Esophagus (tissue), 2 donors: Measurements from ENCODE around the gene AK8. TPM values are rescaled to one million over a fixed set of nuclear protein-coding genes. Genes with fewer than 3 reads are reported as not detected.

Source experiments
- H3K27ac ChIP-seq, 2 donors: one replicate each; pipeline ENCODE4 v1.5.1; 2013; ENCODE audit warnings: low read depth in 2 of 2, mild to moderate bottlenecking in 2 of 2, inconsistent platforms in 1 of 2, low read length in 1 of 2, moderate library complexity in 1 of 2
- H3K27me3 ChIP-seq, 2 donors: one replicate each; pipeline ENCODE4 v1.6.1; 2013; ENCODE audit warnings: low read length in 2 of 2, control low read depth in 1 of 2, mild to moderate bottlenecking in 1 of 2; ENCODE audit not compliant: insufficient read depth in 2 of 2, control insufficient read depth in 1 of 2
- H3K36me3 ChIP-seq, 2 donors: one replicate each; pipeline ENCODE4 v1.6.1; 2013; ENCODE audit warnings: low read length in 1 of 2; ENCODE audit not compliant: control insufficient read depth in 2 of 2, insufficient read depth in 2 of 2
- H3K4me1 ChIP-seq, 2 donors: one replicate each; pipeline ENCODE4 v1.6.1; 2013; ENCODE audit warnings: low read length in 1 of 2; ENCODE audit not compliant: control insufficient read depth in 2 of 2, insufficient read depth in 2 of 2
- H3K4me3 ChIP-seq, 2 donors: one replicate each; pipeline ENCODE4 v1.5.1; 2013; ENCODE audit warnings: low read length in 2 of 2, mild to moderate bottlenecking in 2 of 2, low read depth in 1 of 2, moderate library complexity in 1 of 2
- H3K9me3 ChIP-seq, 2 donors: one replicate each; pipeline ENCODE4 v1.6.1; 2013; ENCODE audit warnings: mild to moderate bottlenecking in 2 of 2, low read depth in 1 of 2, low read length in 1 of 2, moderate library complexity in 1 of 2; ENCODE audit not compliant: control insufficient read depth in 2 of 2, insufficient read depth in 1 of 2
- WGBS, 2 donors: extraction: QIAGEN DNeasy Blood & Tissue Kit; methylation state at CpG; one replicate each; pipeline ENCODE4 v1.1.7; 2013; 5-methylcytosine and 5-hydroxymethylcytosine counted together
- polyA plus RNA-seq, 2 donors: library from polyadenylated mRNA; stranded (reverse); fragments of 200-250 nt; gene quantifications; one replicate each; pipeline ENCODE4 v1.2.3, GENCODE V29; 2013
- donor health status: healthy with polysubstance abuse.
- donor health status: Bipolar disorder and iron deficiency.

Gene AK8
- polyA plus RNA-seq, 2 donors = 0.39 to 0.58 TPM

DNA sequence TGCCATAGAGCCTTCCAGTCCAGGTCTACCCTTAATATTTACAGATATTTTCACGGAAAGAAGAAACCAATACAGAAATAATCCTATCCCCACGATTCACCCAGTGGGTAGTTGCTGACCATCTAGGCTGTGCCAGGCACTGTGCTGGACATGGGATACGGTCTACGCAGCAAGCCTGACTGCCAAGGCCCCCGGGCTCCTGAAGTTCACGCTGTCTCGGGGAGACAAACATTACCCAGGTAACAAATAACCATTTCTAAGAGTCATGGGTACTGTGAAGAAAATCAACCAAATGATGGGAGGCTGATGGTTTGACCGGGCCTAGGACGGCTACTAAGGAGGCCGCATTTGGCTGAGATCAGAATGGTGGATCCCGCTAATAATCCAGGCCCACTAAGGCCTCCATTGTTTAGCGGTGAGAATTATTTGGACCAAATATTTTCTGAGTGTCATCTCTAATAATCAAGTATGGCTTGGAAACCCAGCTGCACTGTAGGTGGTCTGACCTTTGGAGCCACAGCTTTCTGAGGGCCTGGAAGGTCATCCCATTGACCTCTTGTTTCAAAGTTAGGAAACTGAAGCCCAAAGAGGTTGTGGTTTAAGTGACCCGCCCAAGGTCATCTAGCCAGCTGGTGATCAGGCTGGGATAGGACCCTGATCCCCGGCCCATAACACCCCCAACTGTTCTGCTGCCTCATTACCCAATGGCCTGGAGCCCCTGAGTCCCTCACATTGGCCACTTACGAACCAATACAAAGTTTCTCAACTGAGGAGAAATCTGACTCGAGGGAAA is 82.4 kb downstream of the AK8 start:
- Histone ChIP-seq H3K4me3 (no peak overlapping the region), H3K9me3 (no peaks in the 10 kb centered on the region), H3K27ac (no peak overlapping the region), H3K36me3 (no peaks in the 10 kb centered on the region), H3K4me1 (peaks cover 0 to 4% of the 10 kb centered on the region in 2 donors), H3K27me3 (no peaks in the 10 kb centered on the region)
- 87 to 88% methylated on average over 16 of the region's 16 CpGs for WGBS, 2 donors

DNA sequence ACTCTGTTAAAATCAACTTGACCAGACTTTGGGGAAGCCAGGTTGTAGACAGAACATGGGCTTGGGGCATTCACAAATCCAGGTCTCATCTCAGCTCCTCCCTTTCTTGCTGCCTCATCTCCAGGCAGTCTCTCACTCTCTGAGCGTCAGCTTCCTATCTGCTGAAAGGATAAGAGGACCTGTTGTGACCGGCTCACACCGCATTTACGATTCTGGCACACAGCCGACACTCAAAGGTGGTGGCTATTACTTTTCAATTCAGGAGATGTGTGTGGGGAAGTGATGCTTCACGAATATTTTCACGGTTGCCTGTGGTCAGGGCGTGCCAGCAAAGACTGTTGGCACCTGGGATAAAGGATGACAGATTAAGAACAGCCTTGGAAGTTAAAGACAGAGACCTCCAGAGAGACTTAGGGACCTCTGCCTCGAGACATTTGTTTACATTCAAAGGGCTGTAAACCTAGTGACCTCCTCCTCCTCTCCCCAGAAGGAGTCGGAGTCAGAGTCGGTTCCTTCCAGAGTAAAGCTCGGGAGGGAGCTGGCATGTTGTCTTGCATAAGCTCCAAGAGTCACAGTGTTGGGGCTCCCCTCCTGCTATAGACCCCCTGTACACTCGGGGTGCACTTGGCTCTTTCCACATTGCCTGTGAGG is 83.2 kb downstream of the AK8 start:
- H3K27me3 ChIP-seq = no peaks in the 10 kb centered on the region
- peaks cover 0 to 4% of the 10 kb centered on the region in 2 donors for H3K4me1 ChIP-seq
- H3K27ac ChIP-seq = no peak overlapping the region
- no peaks in the 10 kb centered on the region for H3K36me3 ChIP-seq
- H3K9me3 ChIP-seq = no peaks in the 10 kb centered on the region
- WGBS, 2 donors = 21 to 22% methylated on average over 13 of the region's 13 CpGs
- H3K4me3 ChIP-seq = no peak overlapping the region

DNA sequence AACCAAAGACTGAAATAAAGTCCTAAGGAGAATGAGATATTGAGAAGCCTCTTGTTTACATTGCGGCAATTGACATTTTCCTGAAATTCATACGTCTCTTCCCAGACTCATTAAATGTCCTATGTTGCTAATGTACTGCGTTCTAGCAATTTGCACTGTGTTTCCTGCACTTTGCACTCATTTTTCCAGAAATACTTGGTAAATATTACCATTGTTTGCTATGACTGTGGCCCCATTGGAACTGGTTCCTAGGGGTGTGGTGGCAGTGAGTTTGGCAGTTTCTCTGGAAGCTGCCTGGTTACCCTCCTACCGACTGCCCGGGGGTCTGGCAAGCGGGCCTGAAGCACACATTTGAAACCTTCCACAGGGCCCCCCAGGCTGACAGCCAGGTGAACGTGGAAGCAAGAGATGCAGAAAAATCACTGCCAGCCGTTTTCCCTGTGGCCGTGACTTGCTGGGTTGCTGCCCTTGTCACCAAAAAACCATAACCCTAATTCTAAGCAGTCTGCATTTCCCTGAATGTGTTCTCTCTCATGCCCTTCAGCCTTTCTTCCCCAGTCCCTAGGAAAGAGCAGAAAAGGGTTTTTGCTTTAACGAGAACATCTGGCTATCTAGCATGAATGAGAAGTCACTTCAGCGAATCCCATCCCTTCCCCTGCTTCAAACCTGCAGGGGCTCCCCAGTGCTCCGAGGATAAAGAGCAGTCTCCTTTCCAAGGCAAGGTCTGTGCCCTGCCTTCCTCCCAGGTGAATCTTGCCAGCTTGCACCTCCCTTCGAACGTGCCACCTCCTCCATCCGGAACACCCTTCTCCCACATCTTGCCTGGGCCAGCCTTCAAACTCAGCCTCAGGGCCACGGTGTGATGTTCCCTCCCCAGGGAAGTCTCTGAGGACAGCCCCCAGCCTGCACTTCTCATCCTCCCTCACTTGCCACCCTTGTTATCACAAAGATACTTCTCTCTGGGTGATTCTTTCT is 84.2 kb downstream of the AK8 start:
- no peak overlapping the region for H3K4me3 ChIP-seq
- no peaks in the 10 kb centered on the region for H3K27me3 ChIP-seq
- 45 to 52% methylated on average over 16 of the region's 16 CpGs for WGBS, 2 donors
- no peaks in the 10 kb centered on the region for H3K36me3 ChIP-seq
- H3K27ac ChIP-seq = no peak overlapping the region
- no peaks in the 10 kb centered on the region for H3K9me3 ChIP-seq
- no peaks in the 10 kb centered on the region for H3K4me1 ChIP-seq

DNA sequence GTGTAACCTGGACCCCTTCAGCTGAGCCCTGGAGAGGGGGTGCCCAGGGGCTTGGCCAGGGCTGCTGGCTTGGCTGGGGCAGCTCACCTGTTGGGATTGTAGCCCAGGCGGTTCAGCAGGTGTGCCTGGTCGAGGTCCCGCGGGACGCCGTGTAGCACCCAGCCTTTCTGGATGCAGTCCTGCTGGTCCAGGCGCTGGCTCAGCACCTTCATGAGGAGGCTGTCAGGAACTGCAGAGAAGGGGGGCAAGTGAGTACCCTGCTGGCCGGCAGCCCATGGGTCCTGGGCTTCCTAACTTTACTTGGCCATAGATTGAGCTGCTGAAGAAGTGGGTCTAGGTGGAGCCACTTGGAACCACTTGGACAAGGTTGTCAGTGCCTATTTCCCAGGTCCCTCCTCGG is 85.5 kb downstream of the AK8 start:
- no peak overlapping the region for H3K27ac ChIP-seq
- 92 to 93% methylated on average over 9 of the region's 9 CpGs for WGBS, 2 donors
- H3K27me3 ChIP-seq = no peaks in the 10 kb centered on the region
- H3K4me3 ChIP-seq = no peak overlapping the region
- H3K36me3 ChIP-seq = no peaks in the 10 kb centered on the region
- no peaks in the 10 kb centered on the region for H3K4me1 ChIP-seq
- no peaks in the 10 kb centered on the region for H3K9me3 ChIP-seq

DNA sequence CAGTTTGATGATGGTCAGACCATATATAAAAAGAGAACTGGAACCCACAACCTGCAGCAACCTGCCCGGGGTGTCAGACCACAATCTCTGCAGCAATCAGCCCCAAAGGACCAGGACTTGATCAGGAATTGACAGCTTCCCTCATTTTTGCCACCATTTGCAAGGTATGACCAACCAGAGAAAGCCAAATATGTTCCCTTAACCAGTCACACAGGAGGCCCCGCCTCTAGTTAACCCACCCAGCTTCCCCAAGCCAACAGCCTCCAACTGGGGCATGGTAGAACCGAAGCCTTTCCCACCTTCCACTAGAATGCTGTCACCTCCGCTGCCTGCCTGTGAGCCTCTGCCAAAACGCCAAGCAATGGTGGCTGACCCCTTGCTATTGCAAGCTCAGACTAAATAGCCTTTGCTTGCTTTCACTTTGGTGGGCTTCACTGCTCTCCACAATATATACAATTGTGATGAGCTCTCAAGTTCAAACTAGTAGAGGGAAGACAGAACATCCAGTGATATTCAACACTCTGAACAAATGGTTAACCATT is 86.3 kb downstream of the AK8 start:
- Histone ChIP-seq H3K9me3 (no peaks in the 10 kb centered on the region), H3K36me3 (no peaks in the 10 kb centered on the region), H3K27ac (no peak overlapping the region), H3K4me3 (no peak overlapping the region), H3K4me1 (no peaks in the 10 kb centered on the region), H3K27me3 (no peaks in the 10 kb centered on the region)
- WGBS, 2 donors = 82 to 89% methylated on average over 5 of the region's 5 CpGs

DNA sequence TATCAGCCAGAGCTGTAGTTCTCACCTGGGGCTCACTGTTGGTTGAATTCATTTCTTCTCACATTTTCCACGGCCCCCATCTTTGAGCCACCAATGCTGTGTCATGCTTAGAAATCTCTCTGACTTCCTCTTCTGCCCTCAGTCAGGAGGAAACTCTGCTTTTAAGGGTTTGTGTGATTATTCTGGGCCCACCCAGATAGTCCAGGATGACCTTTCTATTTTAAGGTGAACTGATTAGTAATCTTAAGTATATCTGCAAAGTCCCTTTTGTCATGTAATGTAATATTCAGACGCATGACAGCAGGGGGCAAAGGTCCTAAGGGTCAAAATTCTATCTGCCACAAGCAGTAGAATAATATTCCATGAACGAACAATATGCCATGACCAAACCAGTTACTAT is 88.4 kb downstream of the AK8 start:
- H3K4me3 ChIP-seq = no peak overlapping the region
- no peaks in the 10 kb centered on the region for H3K9me3 ChIP-seq
- no peaks in the 10 kb centered on the region for H3K27me3 ChIP-seq
- WGBS, 2 donors = 67 to 68% methylated on average over 3 of the region's 3 CpGs
- no peak overlapping the region for H3K27ac ChIP-seq
- H3K36me3 ChIP-seq = no peaks in the 10 kb centered on the region
- no peaks in the 10 kb centered on the region for H3K4me1 ChIP-seq

DNA sequence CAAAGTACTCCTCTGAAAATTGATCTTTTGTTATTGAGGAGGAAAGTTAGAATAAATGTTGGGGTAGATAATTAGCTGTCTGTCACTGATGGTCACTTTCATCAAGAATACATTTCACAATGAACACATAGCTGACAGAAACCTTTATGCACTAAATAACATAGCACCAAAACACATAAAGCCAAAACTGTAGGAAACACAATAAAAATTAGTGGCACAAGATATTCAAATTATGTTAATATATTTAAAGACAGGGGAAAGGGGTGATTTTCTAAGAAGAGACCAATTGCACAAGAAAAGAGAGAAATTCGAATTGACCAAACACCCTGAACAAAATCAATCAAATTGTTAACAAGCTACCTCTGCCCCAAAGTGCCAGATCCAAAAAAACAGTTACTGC is 89.7 kb downstream of the AK8 start:
- Histone ChIP-seq H3K4me1 (no peaks in the 10 kb centered on the region), H3K27me3 (no peaks in the 10 kb centered on the region), H3K27ac (no peak overlapping the region), H3K4me3 (no peak overlapping the region), H3K9me3 (no peaks in the 10 kb centered on the region), H3K36me3 (no peaks in the 10 kb centered on the region)
- WGBS, 2 donors = 72 to 83% methylated on average over 1 of the region's 1 CpG

DNA sequence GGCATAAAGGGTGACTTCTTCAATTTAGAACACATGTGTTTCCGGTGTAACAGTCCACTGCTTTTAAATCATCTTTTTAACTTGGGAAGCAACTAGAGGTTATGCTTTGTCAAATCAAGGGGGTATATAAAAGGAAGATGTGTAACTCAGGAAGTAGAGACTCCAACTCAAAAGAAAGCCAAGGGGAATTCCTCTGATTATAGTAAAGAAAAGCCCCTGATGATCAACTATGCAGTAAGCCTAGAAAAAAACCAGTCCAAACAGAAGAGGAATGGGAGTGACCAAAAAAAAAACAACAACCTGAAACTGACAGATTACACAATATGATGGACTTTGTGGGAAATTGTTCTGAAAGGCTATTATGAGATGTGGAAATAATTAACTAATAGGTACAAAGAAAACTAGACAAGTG is 90.3 kb downstream of the AK8 start:
- Histone ChIP-seq H3K36me3 (no peaks in the 10 kb centered on the region), H3K27ac (no peak overlapping the region), H3K4me3 (no peak overlapping the region), H3K9me3 (no peaks in the 10 kb centered on the region), H3K4me1 (no peaks in the 10 kb centered on the region), H3K27me3 (no peaks in the 10 kb centered on the region)
- 73 to 83% methylated on average over 1 of the region's 1 CpG for WGBS, 2 donors

DNA sequence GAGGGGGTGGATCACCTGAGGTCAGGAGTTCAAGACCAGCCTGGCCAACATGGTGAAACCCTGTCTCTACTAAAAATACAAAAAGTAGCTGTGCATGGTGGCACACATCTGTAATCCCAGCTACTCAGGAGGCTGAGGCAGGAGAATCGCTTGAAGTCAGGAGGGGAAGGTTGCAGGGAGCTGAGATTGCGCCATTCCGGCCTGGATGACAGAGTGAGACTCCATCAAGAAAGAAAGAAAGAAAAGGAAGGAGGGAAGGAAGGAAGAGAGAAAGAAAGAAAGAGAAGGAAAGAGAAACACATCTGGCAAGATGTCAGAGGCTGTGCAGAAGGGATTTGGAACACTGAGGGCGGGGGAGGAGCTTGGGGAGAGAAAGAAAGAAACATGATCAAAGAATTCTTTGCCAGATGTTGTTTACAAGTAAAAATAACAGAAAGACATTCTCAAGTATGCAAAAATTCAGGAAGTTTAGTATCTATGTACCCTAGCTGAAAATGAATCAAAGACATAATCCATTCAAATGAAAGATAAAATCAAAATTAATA is 93.7 kb downstream of the AK8 start:
- no peaks in the 10 kb centered on the region for H3K9me3 ChIP-seq
- H3K4me1 ChIP-seq = no peaks in the 10 kb centered on the region
- H3K27ac ChIP-seq = no peak overlapping the region
- no peaks in the 10 kb centered on the region for H3K36me3 ChIP-seq
- WGBS, 2 donors = 86 to 87% methylated on average over 4 of the region's 4 CpGs
- H3K4me3 ChIP-seq = no peak overlapping the region
- H3K27me3 ChIP-seq = no peaks in the 10 kb centered on the region
